Astrocyte of the hippocampus (primary cell): ENCODE data around the gene RNF217.
A peak's percentile ranks its signal among the peaks of the same experiment; 100 is the strongest.

Source experiments
- DNase-seq: peaks from one replicate; pipeline ENCODE4 v3.0.0; 2011; ENCODE audit warnings: low read depth, low spot score

The RNF217 gene

DNA sequence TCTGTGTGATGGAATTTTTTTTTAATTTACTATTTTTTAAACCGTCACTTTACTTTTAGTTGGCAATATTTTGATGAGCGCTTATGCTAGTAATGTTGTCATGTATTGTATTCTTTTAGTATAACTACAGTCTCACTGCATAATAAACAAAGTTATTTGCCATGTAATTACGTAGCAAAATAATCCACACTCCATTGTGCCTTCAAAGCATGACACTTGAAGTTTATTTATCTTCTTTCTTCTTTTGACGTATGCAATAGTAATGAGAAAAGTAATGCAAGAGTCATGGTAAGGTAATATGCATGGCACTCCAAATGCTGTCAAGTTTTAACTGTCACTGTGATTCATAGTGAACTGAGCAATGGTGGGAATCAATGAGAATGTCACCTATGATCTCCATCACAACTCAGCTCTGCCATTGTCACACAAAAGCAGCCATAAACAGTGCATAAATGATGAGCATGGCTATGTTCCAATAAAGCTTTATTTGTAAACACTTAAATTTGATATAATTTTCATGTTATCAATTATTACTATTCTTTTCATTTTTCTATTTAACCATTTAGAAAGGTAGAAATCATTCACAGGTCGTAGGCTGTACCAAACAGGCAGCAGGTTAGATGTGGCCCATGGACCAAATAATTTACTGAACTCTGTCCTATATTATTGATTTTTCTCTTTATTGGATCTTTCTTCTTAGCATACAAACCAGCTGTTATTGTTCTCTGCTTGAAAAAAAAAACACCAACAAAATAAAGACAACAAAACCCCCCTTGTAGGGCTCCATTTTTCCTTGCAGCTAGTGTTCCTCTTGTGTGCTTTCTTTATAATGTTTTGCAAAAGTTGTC lies 27.1 kb downstream of the RNF217 start:
- DNase-seq = no peak

DNA sequence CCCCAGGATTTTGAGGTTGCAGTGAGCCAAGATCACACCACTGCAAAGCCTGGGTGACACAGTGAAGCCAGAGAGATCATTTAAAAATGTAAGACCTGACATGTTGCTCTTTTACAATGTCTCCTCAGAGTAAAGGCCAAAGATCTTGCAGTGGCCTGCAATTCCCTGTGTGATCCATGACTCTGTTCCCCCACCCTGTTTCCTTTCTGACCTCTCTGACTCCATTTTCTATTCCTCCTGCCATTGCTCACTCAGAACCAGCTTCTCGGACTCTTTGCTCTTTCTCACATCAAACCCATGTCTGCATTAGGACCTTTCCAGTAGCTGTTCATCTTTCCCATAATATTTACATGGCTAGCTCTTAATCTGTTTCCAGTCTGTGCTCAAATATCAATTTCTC lies 28.8 kb downstream of the RNF217 start:
- DNase-seq = no peak

DNA sequence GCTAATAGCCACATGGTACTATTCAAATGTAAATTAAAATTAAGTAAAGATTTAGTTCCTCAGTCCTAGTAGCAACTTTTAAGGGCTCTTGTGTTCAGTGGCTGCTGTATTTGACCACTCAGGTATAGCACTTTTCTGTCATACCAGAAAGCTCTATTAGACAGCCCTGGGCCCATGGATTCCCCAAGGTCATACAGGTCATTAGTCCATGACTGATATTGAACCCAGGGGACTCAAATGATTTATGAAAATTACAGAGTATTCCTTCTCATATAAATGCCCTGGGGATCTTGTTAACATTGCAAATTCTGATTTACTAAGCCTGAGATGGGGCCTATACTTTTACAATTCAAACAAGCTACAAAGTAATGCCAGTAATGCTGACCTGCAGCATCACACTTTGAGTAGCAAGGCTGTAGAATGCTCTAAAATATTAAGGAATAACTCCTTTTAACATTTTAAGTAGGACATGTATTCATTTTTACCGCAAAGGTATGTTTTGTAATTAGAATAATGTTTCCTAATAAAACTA lies 29.6 kb downstream of the RNF217 start:
- DNase-seq = no peak

DNA sequence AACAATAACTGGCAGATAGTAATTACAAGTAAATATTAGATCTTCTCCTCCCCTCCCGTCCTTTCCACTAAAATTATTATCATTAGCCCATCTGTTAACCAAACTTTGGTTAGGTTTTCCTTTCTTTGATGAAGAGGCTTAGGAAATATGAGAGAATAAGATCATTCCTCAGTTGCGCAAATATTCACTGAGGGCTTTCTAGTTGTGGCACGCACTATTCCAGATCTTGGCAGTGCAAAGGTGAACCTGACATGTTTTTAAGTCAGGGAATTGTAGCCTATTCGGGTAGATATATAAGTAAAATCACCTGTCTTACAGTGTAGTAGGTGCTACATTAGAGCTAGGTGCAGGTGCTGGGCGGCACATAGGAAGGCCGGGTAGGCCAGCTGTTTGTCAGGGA lies 31.1 kb downstream of the RNF217 start:
- DNase-seq = no peak

DNA sequence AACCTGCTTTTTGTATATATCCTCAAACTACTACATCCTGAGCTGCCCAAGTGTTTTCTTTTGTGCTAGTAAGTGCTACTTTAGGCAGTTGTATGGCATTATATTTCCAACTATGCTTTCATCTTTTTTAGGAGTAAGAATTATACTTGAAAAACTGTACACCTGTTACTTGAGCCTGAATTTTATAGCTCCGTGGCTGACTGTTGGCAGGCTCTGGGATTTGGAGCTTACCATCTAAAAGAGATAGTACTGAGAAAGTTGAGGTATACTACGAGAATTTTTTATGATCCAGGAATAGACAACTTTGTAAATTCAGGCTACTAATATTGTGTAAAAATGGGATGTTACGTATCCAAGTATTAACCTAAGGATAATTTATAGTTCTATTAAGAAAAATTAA lies 32.4 kb downstream of the RNF217 start:
- no peak for DNase-seq

DNA sequence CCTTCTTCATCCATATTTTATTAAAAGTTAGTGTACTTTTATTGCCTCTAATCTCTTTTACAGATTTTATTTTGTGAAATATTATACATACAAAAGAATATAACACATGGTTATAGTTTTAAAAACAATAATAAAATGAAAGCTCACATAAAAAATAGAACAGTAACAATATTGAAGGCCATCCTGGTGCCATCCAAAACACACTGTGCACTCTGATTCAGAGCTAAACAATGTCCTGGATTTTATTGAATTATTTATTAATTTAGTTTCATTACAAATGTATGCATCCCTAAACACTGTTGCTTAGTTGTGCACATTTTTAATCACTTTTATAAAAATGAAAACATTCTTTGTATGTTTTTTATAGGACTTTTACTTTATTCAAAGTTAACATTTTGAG lies 32.9 kb downstream of the RNF217 start:
- no peak for DNase-seq

DNA sequence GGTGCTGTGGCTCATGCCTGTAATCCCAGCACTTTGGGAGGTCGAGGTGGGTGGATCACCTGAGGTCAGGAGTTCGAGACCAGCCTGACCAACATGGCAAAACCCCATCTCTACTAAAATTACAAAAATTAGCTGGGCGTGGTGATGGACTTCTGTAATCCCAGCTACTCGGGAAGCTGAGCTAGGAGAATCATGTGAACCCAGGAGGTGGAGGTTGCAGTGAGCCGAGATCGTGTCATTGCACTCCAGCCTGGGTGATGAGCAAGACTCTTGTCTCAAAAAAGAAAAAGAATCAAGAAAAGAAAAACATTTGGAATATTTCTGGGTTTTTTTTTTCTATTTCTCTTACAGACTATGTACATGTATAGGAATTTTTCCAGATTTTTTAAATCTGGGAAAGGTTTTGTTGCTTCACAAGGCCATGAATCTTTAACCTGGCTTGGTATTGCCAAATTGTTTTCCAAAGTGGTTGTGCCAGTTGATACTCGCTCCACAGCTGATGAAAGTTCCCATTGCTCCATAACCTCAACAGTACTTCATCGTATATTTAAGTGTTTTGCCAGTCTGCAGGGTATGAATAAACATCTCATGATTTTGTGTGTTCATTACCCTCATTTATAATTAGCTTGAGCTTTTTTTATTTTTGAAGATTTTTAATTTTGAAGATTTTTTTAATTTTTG lies 33.5 kb downstream of the RNF217 start:
- DNase-seq = no peak

DNA sequence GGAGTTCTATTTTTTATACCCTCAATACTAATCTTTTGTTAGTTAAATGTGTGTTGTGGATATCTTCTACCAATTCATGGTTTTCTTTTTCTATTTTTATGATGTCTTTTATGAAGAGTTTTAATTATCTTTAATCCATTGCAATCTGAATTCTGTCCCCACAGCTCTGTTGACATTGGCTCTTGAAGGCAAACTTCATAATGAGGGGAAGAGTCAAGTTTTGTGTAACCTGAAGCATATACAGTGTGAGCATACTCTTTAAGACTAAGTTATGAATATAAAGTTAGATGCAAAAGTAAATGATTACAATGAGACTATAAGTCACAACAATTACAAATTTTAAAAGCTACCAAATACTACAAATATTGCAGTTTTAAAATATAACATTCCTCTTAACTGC lies 34.2 kb downstream of the RNF217 start:
- DNase-seq = no peak

DNA sequence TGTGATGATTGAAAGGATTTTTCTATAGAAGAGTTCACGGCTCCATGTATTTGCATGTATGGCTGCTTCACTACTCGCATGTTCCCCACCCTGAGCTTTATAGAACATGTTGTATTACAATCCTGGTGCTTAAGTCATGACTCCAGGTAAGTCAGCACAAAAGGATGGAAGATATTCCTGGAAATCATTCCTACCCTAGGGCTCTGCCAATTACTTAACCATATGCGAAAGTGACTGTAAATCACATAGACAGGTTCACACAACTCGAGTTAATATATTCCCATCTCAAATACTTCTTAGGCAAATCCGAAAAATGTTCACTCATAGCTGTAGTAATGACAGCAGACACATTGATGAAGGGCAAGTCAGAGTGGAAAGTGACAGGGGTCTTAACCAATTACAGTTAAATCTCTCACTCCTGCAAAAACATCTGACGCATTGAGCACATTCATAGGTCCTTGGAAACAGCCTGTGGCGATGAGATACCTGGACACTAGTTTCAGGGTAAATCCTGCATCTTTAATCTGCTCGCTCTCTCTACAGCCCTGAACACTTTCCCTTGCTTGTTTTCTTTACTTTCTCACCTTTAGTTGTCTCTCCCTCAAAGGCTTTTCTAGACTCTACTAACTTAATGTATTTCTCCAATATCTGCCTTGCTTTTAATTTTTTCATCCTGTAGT lies 35.1 kb downstream of the RNF217 start:
- no peak for DNase-seq

DNA sequence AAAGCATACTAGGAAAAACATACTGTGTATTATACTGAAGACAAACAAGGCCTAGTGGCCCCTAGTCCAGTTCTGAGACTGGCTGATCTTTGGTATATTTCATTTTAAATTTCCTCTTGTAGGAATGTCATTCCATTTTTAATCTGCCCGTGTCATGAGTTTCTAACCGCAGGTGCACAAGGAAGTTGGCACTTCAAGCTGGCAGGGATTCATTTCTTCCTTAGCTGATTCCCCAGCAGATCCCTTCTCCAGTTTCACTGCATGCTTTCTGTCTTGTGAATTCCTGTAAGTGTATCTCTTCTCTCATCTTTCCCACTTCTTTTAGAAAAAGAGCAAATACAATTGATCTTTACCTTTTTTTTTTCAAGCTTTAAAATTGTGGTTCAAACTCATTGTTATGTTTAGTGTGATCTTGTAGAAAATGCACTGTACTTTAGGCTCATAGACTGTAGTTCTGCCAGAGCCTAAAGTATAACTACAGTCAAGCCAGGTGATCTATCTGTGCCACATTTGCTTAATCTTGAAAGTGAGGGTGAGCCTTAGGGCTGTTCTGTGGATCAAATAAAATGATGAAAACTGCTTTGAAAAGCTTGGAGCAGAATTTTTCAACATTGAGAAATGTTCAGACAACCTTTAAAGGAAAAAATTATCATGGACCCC lies 37.0 kb downstream of the RNF217 start:
- DNase-seq = no peak

DNA sequence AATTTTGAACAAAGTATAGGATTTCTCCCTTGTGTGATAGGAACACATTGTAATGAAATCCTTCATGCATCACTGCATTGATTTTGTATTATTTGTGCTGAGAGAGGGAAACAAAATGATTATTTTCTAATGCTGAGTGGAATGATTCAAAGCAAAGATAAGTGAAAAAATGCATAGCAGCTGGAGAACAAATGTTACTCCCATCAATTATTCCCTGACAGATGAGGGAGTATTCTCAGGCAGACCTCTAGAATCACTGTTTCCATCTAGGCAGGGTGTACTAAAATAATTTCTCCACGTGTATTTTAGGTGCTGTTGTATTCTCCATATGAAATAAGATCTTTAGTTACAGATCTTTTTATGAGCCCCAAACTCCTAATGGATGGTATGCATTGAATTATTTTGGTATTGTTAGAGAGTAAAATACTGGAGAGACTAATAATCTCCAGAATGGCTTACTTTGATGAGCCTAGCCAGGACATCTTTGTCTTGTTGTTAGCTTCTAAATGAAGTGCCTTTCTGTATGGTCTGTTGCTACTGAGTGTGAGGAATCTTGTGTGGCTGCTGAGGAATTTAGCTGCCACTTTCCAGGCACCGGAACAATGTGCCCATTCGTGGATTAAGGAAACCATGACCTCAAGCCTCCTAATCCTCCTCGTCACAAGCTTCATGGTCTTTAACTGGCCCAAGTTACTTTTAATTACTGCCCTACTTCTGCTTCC lies 39.6 kb downstream of the RNF217 start:
- DNase-seq = peak; percentile 85

DNA sequence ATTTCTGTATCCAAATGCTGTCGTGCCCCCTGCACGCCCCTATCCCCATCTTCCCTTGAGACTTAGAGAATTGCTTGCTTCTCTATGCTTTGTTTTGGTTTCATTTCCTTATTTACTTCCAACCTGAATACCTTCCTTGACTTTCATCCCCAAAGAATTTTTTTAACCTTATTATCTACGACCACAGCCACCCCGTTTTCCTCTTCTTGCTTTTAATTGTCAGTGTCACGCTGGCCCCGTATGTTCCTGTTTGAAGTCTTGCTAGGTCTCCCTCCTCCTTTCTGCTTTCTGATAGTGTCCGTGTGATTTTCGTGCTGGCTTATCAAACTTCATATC lies 40.1 kb downstream of the RNF217 start:
- DNase-seq = no peak

DNA sequence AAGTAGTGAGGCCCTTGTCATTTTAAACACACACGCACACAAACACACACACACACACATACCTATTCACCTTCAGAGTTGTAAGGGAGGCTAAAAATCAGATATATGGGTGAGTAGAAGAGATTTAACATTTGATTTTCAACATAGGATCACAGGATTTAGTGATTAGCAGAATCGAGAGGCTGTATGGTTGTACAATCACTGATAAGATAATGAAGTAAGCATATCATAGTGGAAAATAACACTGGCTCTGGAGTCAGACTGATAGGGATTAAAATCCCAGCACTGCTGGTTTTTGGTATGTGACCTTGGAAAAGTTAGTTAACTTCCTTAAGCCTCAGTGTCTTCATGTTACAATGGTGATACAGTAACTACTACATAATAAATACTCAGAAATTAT lies 40.8 kb downstream of the RNF217 start:
- no peak for DNase-seq

DNA sequence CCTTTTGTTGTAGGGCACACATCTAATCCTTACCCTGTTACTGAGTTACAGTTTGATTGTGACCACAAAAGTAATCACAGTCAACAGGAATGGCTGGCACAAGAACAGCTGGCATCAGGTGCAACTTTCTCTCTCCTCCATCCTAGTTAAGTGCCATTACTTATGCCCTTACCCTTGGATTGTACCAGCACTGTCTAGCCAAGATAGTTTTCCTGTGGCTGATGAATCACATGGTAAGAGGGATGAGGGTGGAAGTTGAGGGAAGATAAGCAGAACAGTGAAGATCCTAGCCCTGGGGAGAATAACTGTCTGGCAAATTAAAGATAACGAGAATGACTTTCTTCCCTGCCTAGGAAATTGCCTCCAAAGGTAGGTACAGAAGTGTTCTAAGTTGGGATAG lies 42.0 kb downstream of the RNF217 start:
- peak; percentile 66 for DNase-seq

DNA sequence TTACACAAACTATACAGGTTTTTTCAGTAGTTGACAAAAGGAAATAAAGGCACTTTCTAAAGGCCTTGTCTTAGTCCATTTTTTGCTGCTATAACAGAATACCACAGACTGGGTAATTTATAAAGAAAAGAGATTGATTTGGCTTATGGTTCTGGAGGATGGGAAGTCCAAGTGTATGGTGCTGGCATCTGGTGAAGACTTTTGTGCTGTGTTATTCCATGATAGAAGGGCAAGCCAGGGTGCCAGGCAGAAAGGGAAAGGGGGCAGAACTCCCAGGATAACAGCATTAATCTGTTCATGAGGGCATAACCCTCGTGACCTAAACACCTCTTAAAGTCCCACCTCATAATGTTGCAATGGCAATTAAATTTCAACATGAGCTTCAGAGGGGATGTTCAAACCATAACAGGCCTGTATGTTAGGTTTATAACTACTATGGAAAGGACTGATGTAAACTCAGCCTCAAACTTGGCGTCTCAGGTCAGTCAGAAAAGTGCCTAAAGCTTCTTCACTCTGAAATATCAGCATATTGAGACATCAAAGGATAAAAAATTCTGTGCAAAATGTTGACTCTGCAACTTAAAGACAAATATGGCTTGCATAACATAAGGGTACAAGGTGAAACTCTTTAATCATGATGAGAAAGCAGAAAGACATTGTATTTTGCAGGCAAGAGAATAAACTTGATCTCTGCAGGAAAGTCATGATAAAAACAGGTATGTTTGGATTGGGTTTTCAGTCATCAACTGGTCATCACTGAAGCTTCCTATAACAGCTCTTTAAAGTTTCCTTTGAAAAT lies 42.8 kb downstream of the RNF217 start:
- no peak for DNase-seq

DNA sequence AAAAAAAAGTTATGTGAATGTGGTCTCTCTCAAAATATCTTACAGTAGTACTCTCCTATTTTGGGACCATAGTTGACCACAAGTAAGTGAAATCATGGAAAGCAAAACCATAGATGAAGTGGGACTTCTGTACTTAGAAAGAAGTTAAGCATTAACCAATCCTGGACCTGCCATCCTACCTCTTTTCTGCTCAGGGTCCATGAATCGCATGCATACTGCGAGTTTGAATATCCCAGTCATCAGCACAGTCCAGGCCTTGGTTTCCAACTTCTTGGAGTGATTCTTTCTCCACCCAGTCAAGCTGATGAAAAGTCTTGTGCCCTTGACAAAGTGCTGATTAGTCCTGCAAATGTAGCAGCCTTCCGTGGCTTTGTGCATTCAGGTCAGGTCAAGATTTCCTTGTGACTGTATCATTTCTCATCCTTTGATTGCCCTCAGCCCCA lies 46.0 kb downstream of the RNF217 start:
- peak; percentile 41 for DNase-seq

DNA sequence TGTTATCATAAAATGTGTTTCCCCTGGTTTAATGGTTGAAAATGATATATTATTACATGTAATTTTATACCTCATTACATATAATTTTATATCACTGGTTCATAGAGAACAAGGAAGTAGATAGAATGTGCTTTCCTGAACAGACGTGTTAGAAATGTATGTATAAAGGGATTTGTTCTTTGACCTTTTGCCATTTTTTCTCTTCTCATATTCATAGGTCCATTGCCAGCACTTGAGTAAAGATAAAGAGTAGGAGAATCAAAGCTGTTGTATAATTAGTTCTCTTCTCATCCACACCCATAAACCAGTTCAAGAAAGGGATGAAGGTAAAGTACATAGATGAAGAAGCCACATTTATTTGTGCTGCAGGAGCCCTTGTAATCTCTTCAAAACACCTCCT lies 46.7 kb downstream of the RNF217 start:
- no peak for DNase-seq

DNA sequence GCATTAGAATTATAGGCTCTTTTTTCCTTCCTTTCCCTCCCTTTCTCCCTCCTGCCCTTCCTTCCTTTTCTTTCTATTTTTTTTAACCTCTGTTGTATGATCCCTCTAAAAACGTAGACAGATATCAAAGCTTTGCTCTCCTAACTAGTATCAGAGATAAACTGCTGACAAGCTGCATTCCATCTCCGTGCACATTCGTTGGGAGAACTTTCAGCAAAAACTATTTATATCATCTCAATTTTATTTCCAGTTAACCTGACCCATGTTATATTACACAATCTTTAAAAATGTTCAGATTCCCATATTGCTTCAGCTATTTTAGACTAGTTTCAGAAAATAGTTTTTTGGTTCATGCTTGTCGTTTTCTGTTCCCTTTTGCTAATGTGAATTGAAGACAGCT lies 47.3 kb downstream of the RNF217 start:
- no peak for DNase-seq

DNA sequence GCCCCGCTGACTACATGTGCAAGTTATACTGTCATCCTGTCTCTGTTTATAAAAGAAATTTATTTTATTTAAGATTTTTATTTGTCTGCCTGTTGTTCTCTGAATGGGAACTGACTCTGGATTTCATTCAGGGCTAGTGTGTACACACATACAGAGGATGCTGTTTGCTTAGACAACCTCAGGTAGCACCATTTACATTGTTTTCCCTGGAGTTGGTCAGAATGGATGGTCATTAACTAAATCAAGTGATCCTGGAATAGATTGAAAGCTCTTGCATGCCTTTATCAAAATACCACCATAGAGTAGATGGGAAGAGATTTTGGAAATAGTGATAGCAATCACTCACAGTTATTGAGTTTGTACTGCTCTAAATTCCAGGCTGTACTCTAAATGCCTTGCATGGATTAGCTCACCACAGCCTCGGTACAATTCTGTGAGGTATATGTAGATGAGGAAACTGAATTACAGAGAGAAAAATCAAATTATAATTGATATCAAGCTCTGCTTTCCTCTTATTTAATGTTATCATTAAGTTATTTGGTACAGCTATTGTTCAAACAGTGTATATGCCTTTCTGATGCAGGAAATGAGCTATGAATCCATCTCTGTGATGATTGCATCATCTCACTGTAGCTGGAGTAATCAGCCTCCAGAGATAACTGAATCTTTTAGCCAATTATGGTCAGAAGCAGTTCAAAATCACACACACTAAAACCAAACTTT lies 51.9 kb downstream of the RNF217 start:
- peak; percentile 43 for DNase-seq

DNA sequence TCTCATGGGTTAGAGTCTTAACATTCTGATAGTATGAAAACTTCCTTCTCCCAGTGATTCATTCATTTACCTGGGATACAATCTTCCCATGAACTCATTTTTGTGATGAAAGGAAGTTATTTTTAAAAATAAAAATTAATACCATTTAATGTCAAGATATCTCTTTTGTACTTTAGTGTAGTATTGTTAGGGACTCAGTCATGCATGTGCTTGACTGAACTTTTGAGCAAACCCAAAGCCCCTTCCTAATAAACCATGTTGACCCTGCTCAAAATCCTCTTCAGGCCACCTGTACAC lies 52.4 kb downstream of the RNF217 start:
- DNase-seq = no peak
